Stimulated activated CD8-positive, alpha-beta memory T cell treated with anti-CD3 and anti-CD28 coated beads, Interleukin-12 subunit alpha, Interleukin-12 subunit beta, amount 100 ng/mL, for 1 hour (primary cell): Measurements from ENCODE around the gene ZFYVE19.

Experiments used
- DNase-seq: peaks from one replicate; pipeline ENCODE4 v3.0.0-alpha.2; 2020; ENCODE audit warnings: low read depth

Gene ZFYVE19

GRCh38 chr15:40815042-40815698, 8.3 kb downstream of the ZFYVE19 start:
- DNase-seq = no peak

DNA sequence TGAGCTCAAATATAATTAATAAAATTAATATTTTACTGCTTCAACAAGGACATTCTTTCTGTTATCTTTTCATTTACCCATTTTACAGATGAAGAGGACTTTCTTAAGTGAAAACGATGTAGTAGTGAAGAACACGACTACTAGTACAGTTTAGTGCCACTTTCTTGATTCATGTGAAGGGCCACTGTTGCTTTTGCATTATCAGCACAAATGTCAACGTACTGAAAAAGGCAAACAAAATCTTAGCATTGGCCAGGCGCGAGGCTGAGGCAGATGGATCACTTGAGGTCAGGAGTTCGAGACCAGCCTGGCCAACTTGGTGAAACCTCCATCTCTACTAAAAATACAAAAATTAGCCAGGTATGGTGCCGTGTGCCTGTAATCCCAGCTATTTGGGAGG, 12.2 kb downstream of the ZFYVE19 start:
- no peak for DNase-seq

- DNase-seq = no peak
These were observed 14.3 kb downstream of the ZFYVE19 start for GRCh38 chr15:40821195-40821594.

GRCh38 chr15:40823572-40824343, 16.9 kb downstream of the ZFYVE19 start:
- no peak for DNase-seq

DNA sequence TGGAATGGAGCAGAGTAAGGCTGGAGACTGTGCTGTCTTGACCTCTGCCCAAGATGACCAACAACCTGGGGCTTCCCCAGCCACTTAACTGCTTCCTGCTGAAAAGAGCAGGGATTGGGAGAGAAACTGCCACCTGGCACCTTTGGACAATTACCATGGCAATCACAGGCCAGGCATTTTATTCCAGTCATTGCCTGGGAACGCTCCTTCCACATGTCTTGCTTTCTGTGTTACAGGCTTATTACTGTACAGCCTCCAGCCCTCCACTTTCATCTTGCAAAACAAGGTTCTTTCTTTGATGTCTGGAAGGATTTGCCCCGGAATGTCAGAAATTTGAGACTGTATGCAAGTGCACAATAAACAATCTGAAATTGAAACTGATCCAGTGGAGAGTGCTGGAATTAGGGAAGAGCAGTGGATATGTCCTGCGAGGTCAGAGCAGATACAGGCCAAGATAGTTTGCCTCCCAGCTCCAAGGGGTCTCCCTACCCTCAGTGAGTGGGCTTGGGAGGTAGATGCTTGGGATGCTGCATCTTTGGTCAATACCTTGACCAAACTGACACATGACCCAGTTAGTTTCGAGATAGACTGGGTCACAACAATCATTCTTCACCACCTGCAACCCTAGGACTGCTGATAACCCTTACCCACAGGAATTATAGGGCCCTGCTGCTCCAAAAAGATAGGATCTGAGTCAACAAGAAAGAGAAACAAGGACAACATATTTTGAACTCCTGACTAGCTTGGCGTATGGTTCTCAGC, 19.0 kb downstream of the ZFYVE19 start:
- no peak for DNase-seq

DNA sequence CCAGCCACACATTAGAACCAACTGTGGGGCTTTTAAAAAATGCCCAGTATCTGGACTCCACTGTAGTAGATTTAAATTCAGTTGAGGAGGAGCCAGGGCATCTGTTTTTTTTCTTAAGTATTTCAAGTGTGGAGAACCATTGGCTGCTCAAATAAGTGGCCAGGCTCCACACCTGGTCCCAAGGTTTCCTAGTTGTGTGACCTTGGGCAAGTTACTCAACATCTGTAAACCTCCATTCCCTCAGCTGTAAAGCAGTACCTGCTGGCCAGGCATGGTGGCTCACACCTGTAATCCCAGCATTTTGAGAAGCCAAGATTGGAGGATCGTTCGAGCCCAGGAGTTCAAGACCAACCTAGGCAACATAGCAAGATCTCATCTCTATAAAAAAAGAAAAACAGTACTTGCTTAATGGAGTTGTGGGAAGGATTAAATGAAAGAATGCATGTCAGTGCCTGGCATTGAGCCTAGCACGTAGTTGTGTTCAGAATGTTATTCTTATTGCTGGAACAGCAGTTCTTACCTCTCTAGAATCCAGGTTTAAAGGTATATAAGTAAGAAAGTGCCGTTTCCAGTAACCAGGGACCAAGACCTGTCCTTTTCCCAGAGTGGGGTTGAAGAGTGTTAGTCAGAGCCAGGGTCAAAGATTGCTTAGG, 19.7 kb downstream of the ZFYVE19 start:
- no peak for DNase-seq

GRCh38 chr15:40828447-40829036, 21.7 kb downstream of the ZFYVE19 start, which contains the start of gene PPP1R14D:
Gene PPP1R14D (minus strand): TSS chr15:40828708. CDS start chr15:40828641, 67 bp downstream.
- DNase-seq = no peak

DNA sequence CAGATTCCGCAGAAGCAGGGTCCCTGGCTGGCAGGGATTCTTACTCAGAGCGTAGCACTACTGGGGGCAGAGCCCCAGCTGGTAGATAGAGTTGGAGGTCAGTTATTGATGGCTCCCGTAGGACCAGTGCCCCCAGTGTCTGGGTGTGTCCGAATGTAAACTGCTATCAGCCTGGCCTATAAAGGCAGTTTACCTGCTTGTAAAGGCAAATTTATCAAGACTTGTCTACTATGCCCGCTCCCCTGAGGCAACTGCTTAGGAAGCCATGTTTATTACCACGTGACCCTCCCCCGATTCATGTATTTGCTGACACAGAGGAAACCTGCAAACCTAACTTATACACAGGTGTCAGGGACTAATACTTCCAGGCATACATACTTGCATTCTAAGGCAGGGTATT, 22.2 kb downstream of the ZFYVE19 start:
- no peak for DNase-seq

GRCh38 chr15:40830884-40831283, 24.0 kb downstream of the ZFYVE19 start:
- no peak for DNase-seq

- DNase-seq = no peak
These were observed 25.0 kb downstream of the ZFYVE19 start for GRCh38 chr15:40831861-40832260.

DNA sequence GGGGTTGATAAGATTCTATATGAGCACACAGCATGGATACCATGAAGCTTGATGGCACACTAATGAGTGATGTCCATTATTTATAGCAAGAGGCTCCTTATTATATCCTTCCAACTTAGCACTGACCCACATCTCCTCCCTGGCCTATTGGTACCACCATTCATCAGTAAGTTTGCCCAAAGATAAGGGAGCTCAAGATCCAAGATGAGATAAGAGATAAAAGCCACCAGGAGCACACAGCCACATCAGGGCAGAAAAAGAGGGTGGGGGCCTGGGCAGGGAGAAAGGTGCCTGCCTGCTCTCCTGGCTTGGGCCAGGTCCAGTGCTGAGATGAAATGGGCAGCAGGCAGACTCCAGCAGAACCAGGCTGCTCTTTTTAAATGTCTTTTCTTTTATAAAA, 26.0 kb downstream of the ZFYVE19 start:
- no peak for DNase-seq

DNA sequence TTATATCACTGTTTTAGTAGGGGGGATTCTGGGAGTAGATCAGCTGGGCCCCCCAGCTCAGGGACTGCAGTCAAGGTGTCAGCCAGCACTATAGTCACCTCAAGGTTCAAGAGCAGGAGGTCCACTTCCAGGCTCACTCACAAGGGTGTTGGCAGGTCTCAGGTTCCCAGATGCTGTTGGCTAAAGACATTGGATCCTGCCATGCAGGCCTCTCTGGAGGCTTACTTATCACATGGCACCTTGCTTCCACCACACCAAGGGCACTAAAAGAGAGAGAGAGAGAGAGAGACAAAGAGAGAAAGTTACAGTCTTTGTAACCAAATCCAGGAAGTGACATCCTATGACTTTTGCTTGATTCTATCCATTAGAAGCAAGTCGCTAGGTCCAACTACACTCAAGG, 29.1 kb downstream of the ZFYVE19 start:
- DNase-seq = no peak

- DNase-seq = no peak
These were observed 31.9 kb downstream of the ZFYVE19 start for GRCh38 chr15:40838756-40839155.

GRCh38 chr15:40841741-40842140, 34.9 kb downstream of the ZFYVE19 start:
- DNase-seq = no peak

- no peak for DNase-seq
These were observed 36.5 kb downstream of the ZFYVE19 start for GRCh38 chr15:40843261-40843884.

DNA sequence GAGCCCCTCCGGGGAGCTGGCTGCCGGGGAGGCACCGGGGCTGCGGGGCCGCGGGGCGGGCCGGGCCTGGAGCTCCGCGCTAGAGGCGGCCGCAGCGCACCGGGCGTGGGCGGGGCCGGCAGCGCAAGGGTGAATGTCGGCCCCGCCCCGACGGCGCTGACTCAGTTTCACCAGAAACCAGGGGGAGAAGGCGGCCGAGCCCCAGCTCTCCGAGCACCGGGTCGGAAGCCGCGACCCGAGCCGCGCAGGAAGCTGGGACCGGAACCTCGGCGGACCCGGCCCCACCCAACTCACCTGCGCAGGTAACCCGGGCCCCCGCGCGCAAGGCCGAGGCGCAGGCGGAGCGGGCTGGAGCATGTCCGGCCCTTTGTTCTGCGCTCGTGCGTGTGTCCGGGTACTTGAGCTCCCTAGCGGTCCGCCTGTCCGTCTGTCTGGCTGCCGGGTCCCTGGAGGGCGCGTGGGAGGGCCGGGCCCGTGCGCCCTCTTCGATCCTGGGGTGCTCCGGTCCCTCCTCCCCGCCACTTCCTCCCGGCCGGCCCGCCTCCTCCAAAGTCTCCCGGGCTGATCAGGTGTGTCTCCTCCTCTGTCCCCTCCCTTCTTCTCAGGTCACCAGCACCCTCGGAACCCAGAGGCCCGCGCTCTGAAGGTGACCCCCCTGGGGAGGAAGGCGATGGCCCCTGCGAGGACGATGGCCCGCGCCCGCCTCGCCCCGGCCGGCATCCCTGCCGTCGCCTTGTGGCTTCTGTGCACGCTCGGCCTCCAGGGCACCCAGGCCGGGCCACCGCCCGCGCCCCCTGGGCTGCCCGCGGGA, 37.2 kb downstream of the ZFYVE19 start, which contains the start of gene SPINT1:
Gene SPINT1 (plus strand): TSS at position 164 of the 811 bp plus-strand sequence. CDS start 507 bp downstream, at position 671.
- peak; percentile 34 for DNase-seq

GRCh38 chr15:40844696-40845030, 37.8 kb downstream of the ZFYVE19 start:
- DNase-seq = no peak

DNA sequence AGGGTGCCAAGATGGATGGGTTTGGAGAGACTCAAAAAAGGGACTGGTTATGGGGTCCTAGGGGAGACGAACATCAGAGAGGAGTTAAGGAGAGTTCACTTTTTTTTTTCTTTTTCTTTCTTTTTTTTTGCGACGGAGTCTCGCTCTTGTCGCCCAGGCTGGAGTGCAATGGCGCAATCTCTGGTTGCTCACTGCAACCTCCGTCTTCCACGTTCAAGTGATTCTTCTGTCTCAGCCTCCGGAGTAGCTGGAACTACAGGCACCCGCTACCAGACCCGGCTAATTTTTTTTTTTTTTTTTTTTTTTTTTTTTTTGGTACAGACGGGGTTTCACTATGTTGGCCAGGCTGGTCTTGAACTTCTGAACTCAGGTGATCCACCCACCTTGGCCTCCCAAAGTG, 38.1 kb downstream of the ZFYVE19 start:
- DNase-seq = no peak

DNA sequence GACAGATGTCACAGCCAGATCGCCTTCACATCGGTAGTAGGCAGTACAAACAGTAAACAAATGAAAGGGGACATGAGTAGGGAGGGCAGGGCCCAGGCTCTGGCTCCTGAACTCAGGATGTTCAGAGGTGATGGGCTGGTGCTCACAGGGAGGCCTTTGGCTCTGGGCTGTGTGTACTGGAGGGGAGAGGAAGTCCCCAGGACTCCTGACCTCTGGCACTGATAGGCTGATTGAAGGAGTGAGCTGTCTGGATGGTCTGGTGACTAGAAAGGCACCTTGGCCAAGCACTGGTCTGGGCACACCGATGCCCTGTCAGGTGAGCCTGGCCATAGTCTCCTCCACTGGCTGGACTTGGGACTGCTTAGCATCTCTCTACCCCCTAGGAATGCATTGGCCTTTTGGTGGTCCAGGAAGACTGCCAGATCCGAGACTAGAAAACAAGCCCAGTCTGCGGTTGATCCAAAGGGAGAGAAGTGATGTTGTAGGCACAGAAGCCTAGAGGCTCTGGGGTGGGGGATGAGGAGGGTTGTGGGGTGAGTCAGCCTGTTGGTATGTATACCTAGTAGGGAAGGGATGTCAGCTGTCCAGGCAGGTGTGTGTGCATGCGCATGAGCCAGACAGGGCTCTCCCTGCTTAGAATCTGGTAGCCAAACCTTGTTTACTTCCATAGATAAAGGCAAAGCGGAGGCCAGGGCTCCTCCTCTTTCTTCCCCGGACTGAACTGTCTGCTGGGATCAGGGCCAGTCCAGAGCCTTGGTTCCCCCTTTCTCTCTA, 38.8 kb downstream of the ZFYVE19 start:
- no peak for DNase-seq

GRCh38 chr15:40846841-40847222, 39.9 kb downstream of the ZFYVE19 start:
- DNase-seq = no peak
